Epithelial cell of esophagus (primary cell): ENCODE data around the gene INSM2.

Source experiments
- DNase-seq: peaks from one replicate; pipeline ENCODE4 v3.0.0; 2010; ENCODE audit warnings: low read depth
- H3K4me3 ChIP-seq: 2 replicates; pipeline ENCODE4 v1.5.1; 2011; ENCODE audit warnings: mild to moderate bottlenecking, low read length, control low read depth
- TF ChIP-seq, protein P1 (sequence below): IDR thresholded peaks from 2 replicates; pipeline ENCODE4 v1.5.1; 2011; ENCODE audit warnings: low read depth, mild to moderate bottlenecking, low read length, control low read depth, inconsistent platforms; ENCODE audit not compliant: insufficient read depth; ENCODE audit errors: missing control alignments

Gene INSM2

GRCh38 chr14:35539969-35540368, 6.0 kb downstream of the INSM2 start:
- H3K4me3 ChIP-seq: no peak overlapping the region
- no peak for DNase-seq
- TF ChIP-seq, protein P1, sequence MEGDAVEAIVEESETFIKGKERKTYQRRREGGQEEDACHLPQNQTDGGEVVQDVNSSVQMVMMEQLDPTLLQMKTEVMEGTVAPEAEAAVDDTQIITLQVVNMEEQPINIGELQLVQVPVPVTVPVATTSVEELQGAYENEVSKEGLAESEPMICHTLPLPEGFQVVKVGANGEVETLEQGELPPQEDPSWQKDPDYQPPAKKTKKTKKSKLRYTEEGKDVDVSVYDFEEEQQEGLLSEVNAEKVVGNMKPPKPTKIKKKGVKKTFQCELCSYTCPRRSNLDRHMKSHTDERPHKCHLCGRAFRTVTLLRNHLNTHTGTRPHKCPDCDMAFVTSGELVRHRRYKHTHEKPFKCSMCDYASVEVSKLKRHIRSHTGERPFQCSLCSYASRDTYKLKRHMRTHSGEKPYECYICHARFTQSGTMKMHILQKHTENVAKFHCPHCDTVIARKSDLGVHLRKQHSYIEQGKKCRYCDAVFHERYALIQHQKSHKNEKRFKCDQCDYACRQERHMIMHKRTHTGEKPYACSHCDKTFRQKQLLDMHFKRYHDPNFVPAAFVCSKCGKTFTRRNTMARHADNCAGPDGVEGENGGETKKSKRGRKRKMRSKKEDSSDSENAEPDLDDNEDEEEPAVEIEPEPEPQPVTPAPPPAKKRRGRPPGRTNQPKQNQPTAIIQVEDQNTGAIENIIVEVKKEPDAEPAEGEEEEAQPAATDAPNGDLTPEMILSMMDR: no peak

- TF ChIP-seq, protein P1: no peak
- H3K4me3 ChIP-seq: no peak overlapping the region
- no peak for DNase-seq
Observed at GRCh38 chr14:35543006-35543405, 9.0 kb downstream of the INSM2 start.

DNA sequence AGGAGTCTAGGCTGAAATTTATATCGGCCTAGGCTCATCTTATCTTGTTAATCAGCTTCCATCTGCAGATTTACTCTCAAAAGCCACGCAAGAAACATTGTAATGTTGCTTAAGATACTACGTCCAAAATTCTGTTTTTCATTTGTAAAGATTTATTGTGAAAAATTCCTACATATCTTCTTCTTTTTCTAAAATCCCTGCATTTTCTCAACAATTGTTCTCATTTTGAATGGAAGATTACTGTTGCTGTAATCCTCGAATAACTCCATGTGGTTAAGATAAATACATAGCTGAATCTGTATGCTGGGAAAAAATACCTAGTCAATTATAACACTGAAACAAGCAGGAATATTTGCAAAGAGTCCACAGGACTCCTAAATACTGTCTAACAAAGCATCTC, 15.6 kb downstream of the INSM2 start:
- TF ChIP-seq, protein P1: no peak
- H3K4me3 ChIP-seq: no peak overlapping the region
- DNase-seq: no peak

DNA sequence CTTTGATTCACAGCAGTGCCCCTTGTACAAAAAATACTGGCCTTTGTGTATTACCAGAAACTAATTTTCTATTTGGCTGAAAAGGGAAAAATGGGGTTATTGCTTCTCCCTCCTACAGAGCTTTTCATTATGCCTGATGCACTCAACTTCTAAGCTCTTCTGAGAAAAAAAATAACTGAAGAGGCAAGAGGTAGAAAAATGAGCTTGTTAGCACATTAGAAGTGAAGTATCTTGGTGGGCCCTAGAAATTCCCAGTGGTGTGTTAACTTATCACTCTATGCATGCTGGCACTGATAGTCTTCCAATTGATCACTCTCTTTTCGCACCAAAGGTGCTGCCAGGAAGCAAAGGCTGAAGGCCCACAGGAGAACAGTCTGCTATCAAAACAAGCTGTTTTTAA, 17.1 kb downstream of the INSM2 start:
- no peak for DNase-seq
- TF ChIP-seq, protein P1: no peak
- no peak overlapping the region for H3K4me3 ChIP-seq

GRCh38 chr14:35553808-35554207, 19.8 kb downstream of the INSM2 start:
- TF ChIP-seq, protein P1: no peak
- DNase-seq: no peak
- no peak overlapping the region for H3K4me3 ChIP-seq

DNA sequence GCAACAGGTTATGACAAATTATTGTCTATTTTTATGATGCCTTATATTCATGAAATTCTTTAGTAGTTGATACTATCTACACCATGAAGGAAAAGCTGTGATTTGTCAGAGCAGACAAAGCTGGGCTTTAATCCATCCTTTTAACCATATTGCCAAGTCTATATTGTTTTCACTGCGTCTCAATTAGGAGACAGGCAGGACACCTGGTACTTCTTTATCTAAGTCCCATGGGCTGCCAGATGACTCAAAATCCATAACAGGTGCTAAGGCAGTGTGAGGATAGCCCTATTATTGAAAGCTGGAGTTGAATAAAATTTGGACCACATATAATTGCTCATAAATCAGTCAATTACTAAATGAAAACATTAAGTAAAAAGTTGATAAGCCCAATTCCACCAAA, 22.6 kb downstream of the INSM2 start:
- H3K4me3 ChIP-seq: no peak overlapping the region
- TF ChIP-seq, protein P1: no peak
- no peak for DNase-seq

DNA sequence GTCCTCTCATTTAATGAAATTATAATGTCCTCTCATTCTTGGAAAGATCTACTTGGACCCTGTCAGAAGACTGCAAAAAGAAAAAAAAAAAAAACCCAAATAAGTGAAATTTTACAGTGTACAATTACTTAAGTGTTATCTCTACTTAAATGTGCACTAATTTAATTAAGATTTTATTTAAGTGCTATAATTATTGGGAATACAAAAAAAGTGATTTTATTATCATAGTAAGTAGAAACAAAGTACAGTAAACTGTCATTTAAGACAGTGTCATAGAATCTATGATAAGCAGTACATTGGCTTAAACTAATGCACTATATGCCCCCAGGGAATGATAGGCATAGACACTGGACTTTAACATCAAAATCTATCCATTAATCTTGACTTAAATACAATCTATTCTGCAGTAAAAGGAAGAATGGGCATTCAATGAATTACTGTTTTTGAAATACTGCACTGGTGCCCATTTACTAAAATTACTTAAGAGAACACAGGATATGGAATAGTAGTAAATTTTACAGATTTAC, 23.3 kb downstream of the INSM2 start:
- no peak overlapping the region for H3K4me3 ChIP-seq
- no peak for DNase-seq
- TF ChIP-seq, protein P1: no peak
